Spleen (tissue), 7 donors: Measurements from ENCODE around the gene IL12RB2.

Experiments used
- CTCF ChIP-seq, 11 experiments: fragments of 200-600 bp in 7 of 11; fragments of 450-650 bp in 4 of 11; sonication (generic) in 4 of 11; IDR thresholded peaks in 8 of 11; conservative IDR thresholded peaks in 3 of 11; 1 replicate in 7 of 11; 2 replicates in 4 of 11; pipeline versions ENCODE4 v1.4.0 to v1.8.0; 2016 to 2021; ENCODE audit warnings: antibody characterized with exemption in 11 of 11, inconsistent platforms in 4 of 11, mild to moderate bottlenecking in 1 of 11
- POLR2A ChIP-seq, 3 donors: fragments of 450-650 bp; IDR thresholded peaks; one replicate each; pipeline ENCODE4 v1.5.1; 2017; ENCODE audit warnings: antibody characterized with exemption in 3 of 3, mild to moderate bottlenecking in 1 of 3
- donor health status: DM: no; HTN: no; CAD: no; lungs with moderate emphysema.
- donor health status: DM: no; HTN: no; CAD: no.
- donor health status: DM: no; HTN: no; CAD: no.

GRCh38 chr1:67383999-67384638 is 76.4 kb downstream of the IL12RB2 start:
- TF ChIP-seq CTCF (IDR thresholded peaks at IDR 0.05 in 8 of 11, conservative IDR thresholded peaks at IDR 0.05 in 3 of 11) (no peak), POLR2A (IDR thresholded peaks at IDR 0.05) (no peak)
